Glutamatergic neuron (in vitro differentiated cells): ENCODE results near the gene AGAP1. TPM values are rescaled to one million over a fixed set of nuclear protein-coding genes. Genes with fewer than 3 reads are reported as not detected.

Experiments used
- DNase-seq: peaks from one replicate; pipeline ENCODE4 v3.0.0; 2022
- H3K27ac Mint-ChIP-seq: one replicate; pipeline ENCODE4 v1.8.0; 2020; ENCODE audit warnings: mild to moderate bottlenecking, mixed read lengths, inconsistent platforms; ENCODE audit not compliant: unreplicated experiment
- H3K27me3 Mint-ChIP-seq: one replicate; pipeline ENCODE4 v1.8.0; 2020; ENCODE audit warnings: mild to moderate bottlenecking, moderate library complexity, mixed read lengths, inconsistent platforms; ENCODE audit not compliant: unreplicated experiment
- H3K36me3 Mint-ChIP-seq: one replicate; pipeline ENCODE4 v1.8.0; 2020; ENCODE audit warnings: mild to moderate bottlenecking, mixed read lengths, inconsistent platforms; ENCODE audit not compliant: unreplicated experiment
- H3K4me1 Mint-ChIP-seq: one replicate; pipeline ENCODE4 v1.8.0; 2020; ENCODE audit warnings: mild to moderate bottlenecking, low read depth, mixed read lengths, inconsistent platforms; ENCODE audit not compliant: unreplicated experiment
- H3K4me3 Mint-ChIP-seq: one replicate; pipeline ENCODE4 v1.8.0; 2020; ENCODE audit warnings: mild to moderate bottlenecking, mixed read lengths, inconsistent platforms; ENCODE audit not compliant: unreplicated experiment
- H3K9me3 Mint-ChIP-seq: one replicate; pipeline ENCODE4 v1.8.0; 2020; ENCODE audit warnings: mild to moderate bottlenecking, moderate library complexity, mixed read lengths, inconsistent platforms; ENCODE audit not compliant: unreplicated experiment
- CTCF ChIP-seq: fragments of 200-600 bp; sonication (generic); IDR thresholded peaks from one replicate; pipeline ENCODE4 v1.5.0; 2021; ENCODE audit not compliant: partially characterized antibody, unreplicated experiment
- total RNA-seq: library from RNA; stranded (reverse); fragmentation: NEBNext Ultra II Directional; extraction: Animal tissue kit (Norgen Biotek cat#: 25700); gene quantifications from one replicate; pipeline ENCODE4 v1.2.1, GENCODE V29; 2021; ENCODE audit not compliant: unreplicated experiment

Gene AGAP1
- total RNA-seq, 1 donor from 2014 or later: 153 TPM

- no peak overlapping the region for H3K27ac Mint-ChIP-seq
- H3K4me3 Mint-ChIP-seq: no peak overlapping the region
- TF ChIP-seq CTCF: no peak
- no peaks in the 10 kb centered on the region for H3K36me3 Mint-ChIP-seq
- H3K4me1 Mint-ChIP-seq: peaks cover 28% of the 10 kb centered on the region
- no peak for DNase-seq
- H3K9me3 Mint-ChIP-seq: peaks cover 3% of the 10 kb centered on the region
- peaks cover 2% of the 10 kb centered on the region for H3K27me3 Mint-ChIP-seq
Observed at GRCh38 chr2:235860111-235860510, 366.3 kb downstream of the AGAP1 start.

GRCh38 chr2:235860871-235861270, 367.0 kb downstream of the AGAP1 start:
- H3K27me3 Mint-ChIP-seq: peaks cover 2% of the 10 kb centered on the region
- H3K4me1 Mint-ChIP-seq: peaks cover 34% of the 10 kb centered on the region
- DNase-seq: no peak
- peaks cover 3% of the 10 kb centered on the region for H3K9me3 Mint-ChIP-seq
- no peak overlapping the region for H3K27ac Mint-ChIP-seq
- TF ChIP-seq CTCF: no peak
- no peaks in the 10 kb centered on the region for H3K36me3 Mint-ChIP-seq
- no peak overlapping the region for H3K4me3 Mint-ChIP-seq

- peaks cover 3% of the 10 kb centered on the region for H3K9me3 Mint-ChIP-seq
- H3K27me3 Mint-ChIP-seq: peaks cover 5% of the 10 kb centered on the region
- DNase-seq: no peak
- no peaks in the 10 kb centered on the region for H3K36me3 Mint-ChIP-seq
- H3K27ac Mint-ChIP-seq: no peak overlapping the region
- H3K4me1 Mint-ChIP-seq: peaks cover 39% of the 10 kb centered on the region
- TF ChIP-seq CTCF: no peak
- no peak overlapping the region for H3K4me3 Mint-ChIP-seq
Observed at GRCh38 chr2:235861383-235861782, 367.5 kb downstream of the AGAP1 start.

GRCh38 chr2:235863414-235863813, 369.6 kb downstream of the AGAP1 start:
- no peak overlapping the region for H3K27ac Mint-ChIP-seq
- DNase-seq: no peak

GRCh38 chr2:235864302-235864701, 370.5 kb downstream of the AGAP1 start:
- TF ChIP-seq CTCF: no peak
- H3K4me3 Mint-ChIP-seq: no peak overlapping the region
- no peak for DNase-seq
- H3K9me3 Mint-ChIP-seq: peaks cover 5% of the 10 kb centered on the region
- peaks cover 5% of the 10 kb centered on the region for H3K27me3 Mint-ChIP-seq
- peaks cover 45% of the 10 kb centered on the region for H3K4me1 Mint-ChIP-seq
- no peak overlapping the region for H3K27ac Mint-ChIP-seq
- H3K36me3 Mint-ChIP-seq: peaks cover 4% of the 10 kb centered on the region

More at GRCh38 chr2:235863414-235863813, 369.6 kb downstream of the AGAP1 start:
- Mint-ChIP-seq H3K4me3 (no peak overlapping the region), H3K27me3 (peaks cover 5% of the 10 kb centered on the region), H3K36me3 (no peaks in the 10 kb centered on the region), H3K4me1 (peaks cover 47% of the 10 kb centered on the region), H3K9me3 (peaks cover 5% of the 10 kb centered on the region)
- TF ChIP-seq CTCF: no peak
